Measurements from ENCODE around the gene GIT1.

The GIT1 gene

GRCh38 chr17:29623283-29623647, 33.8 kb upstream of the GIT1 start:
- Histone ChIP-seq H3K36me3 (ENCODE audit: control insufficient read depth in 1 of 2, insufficient read depth in 2 of 2, low read depth in 1 of 2, low read length in 2 of 2) (peaks cover 0 to 6% of the 10 kb centered on the region in 2 experiments), H3K9me3 (ENCODE audit: control insufficient read depth, low read length) (no peaks in the 10 kb centered on the region), H3K4me2 (ENCODE audit: low read length, poor library complexity, severe bottlenecking) (peak overlapping the region; percentile 98), H4K8ac (ENCODE audit: low read length) (peak overlapping the region; percentile 7), H3K23ac (ENCODE audit: low read length in 2 of 2) (no peak overlapping the region), H3K4me3 (ENCODE audit: insufficient read depth in 1 of 2, low read depth in 1 of 2, low read length in 2 of 2) (peak overlapping the region; percentile 58 to 83), H2BK12ac (ENCODE audit: low read length in 2 of 2) (no peak overlapping the region), H3K4ac (ENCODE audit: low read depth in 1 of 2, low read length in 2 of 2) (no peak overlapping the region), H2BK15ac (ENCODE audit: low read depth, poor library complexity, severe bottlenecking) (no peak overlapping the region), H3K9ac (ENCODE audit: low read length) (no peak overlapping the region), H3K79me1 (replicated peaks; ENCODE audit: low read length, poor library complexity, severe bottlenecking) (peaks cover 2% of the 10 kb centered on the region), H3K18ac (ENCODE audit: low read depth in 1 of 2, low read length in 2 of 2) (no peak overlapping the region), H2BK120ac (ENCODE audit: low read depth, low read length) (no peak overlapping the region), H3K14ac (ENCODE audit: low read length in 2 of 2) (no peak overlapping the region), H3K4me1 (ENCODE audit: control insufficient read depth, insufficient read depth, low read depth, low read length) (peaks cover 28% of the 10 kb centered on the region), H3K27ac (ENCODE audit: low read length, poor library complexity, severe bottlenecking) (no peak overlapping the region), H2AFZ (ENCODE audit: low read depth, low read length) (peak overlapping the region; percentile 68), H3K27me3 (ENCODE audit: control insufficient read depth in 1 of 2, insufficient read depth in 1 of 2, low read length in 2 of 2) (peaks cover 0 to 2% of the 10 kb centered on the region in 2 experiments), H4K91ac (ENCODE audit: low read length) (no peak overlapping the region), H2AK5ac (ENCODE audit: low read length, severe bottlenecking) (peak overlapping the region; percentile 21), H2BK5ac (ENCODE audit: low read depth, low read length, poor library complexity, severe bottlenecking) (no peak overlapping the region)
- no peak for DNase-seq
- 36% methylated on average over 4 of the region's 4 CpGs for WGBS

DNA sequence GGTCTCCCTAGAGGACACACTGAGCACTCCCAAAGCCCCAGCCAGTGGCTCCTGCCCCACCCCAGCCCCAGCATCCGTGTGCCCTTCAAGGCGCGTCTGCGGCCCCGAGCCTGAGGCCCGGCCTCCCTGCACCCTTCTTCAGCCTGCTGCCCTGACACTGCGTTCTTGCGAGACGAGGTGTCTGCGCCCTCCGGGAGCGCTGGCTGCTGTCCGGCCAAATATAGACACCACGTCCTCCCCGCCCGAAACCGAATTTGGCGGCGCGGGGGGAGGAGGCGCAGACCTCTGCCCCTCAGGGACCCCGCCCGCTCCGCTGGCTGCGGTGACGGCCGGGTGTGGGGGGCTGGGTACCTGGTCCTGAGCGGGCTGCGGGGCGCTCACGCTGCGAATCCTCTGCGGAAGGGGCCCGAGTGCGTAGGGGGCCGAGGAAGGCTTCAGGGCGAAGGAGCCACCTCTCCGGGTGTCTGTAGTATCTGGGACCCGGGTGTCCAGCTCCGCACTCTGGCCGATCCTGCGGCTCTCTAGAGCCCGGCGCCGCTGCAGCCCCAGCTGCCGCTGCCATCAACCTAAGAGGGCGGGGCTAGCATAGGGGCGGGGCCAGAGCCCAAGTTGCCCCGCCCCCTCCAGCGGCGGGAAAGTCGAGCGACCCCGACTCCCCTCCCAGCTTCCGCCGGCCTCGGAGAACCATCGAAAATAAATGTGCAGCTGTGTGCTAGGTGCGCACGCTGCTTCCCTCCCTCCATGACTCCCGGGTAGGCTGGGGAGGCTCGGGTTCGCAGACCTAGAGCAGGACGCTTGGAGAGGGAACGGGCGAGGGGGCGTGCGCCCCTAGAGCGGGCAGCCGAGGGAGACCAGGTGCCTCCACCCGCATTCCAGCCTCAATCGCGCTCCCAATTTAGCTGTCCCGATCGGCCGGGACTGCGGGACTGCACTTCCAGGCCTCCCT, 33.2 kb upstream of the GIT1 start, which contains the start of gene CORO6:
Gene CORO6, minus strand, starts transcription at position 576 of the 946 bp plus-strand sequence. CDS start 1,491 bp downstream, outside the sequence.
- Histone ChIP-seq H4K91ac (ENCODE audit: low read length) (peak within 1 kb of the TSS; percentile 48), H3K27me3 (ENCODE audit: control insufficient read depth in 1 of 2, insufficient read depth in 1 of 2, low read length in 2 of 2) (peaks cover 0 to 2% of the 10 kb centered on the region in 2 experiments), H2BK12ac (ENCODE audit: low read length in 2 of 2) (peak within 1 kb of the TSS; percentile 33 to 60), H3K23ac (ENCODE audit: low read length in 2 of 2) (peak within 1 kb of the TSS; percentile 10 to 73), H3K4ac (ENCODE audit: low read depth in 1 of 2, low read length in 2 of 2) (peak within 1 kb of the TSS in 1 of 2 experiments; percentile 48), H2BK15ac (ENCODE audit: low read depth, poor library complexity, severe bottlenecking) (no peak within 1 kb of the TSS), H2BK120ac (ENCODE audit: low read depth, low read length) (no peak within 1 kb of the TSS), H3K14ac (ENCODE audit: low read length in 2 of 2) (peak within 1 kb of the TSS in 1 of 2 experiments; percentile 35), H4K8ac (ENCODE audit: low read length) (peak within 1 kb of the TSS; percentile 27), H3K9ac (ENCODE audit: low read length) (peak within 1 kb of the TSS; percentile 65), H3K79me1 (replicated peaks; ENCODE audit: low read length, poor library complexity, severe bottlenecking) (peaks cover 2% of the 10 kb centered on the region), H3K36me3 (ENCODE audit: control insufficient read depth in 1 of 2, insufficient read depth in 2 of 2, low read depth in 1 of 2, low read length in 2 of 2) (peaks cover 0 to 6% of the 10 kb centered on the region in 2 experiments), H3K27ac (ENCODE audit: low read length, poor library complexity, severe bottlenecking) (no peak within 1 kb of the TSS), H2AFZ (ENCODE audit: low read depth, low read length) (peak within 1 kb of the TSS; percentile 74), H3K4me2 (ENCODE audit: low read length, poor library complexity, severe bottlenecking) (peak within 1 kb of the TSS; percentile 98), H3K4me1 (ENCODE audit: control insufficient read depth, insufficient read depth, low read depth, low read length) (peaks cover 34% of the 10 kb centered on the region), H3K18ac (ENCODE audit: low read depth in 1 of 2, low read length in 2 of 2) (peak within 1 kb of the TSS; percentile 3 to 38), H3K4me3 (ENCODE audit: insufficient read depth in 1 of 2, low read depth in 1 of 2, low read length in 2 of 2) (peak within 1 kb of the TSS; percentile 58 to 83), H3K9me3 (ENCODE audit: control insufficient read depth, low read length) (no peaks in the 10 kb centered on the region), H2AK5ac (ENCODE audit: low read length, severe bottlenecking) (peak within 1 kb of the TSS; percentile 21), H2BK5ac (ENCODE audit: low read depth, low read length, poor library complexity, severe bottlenecking) (no peak within 1 kb of the TSS)
- peak; percentile 55 for DNase-seq
- 2% methylated on average over 73 of the region's 77 CpGs for WGBS

GRCh38 chr17:29621751-29622194, 32.3 kb upstream of the GIT1 start:
- Histone ChIP-seq H3K27ac (ENCODE audit: low read length, poor library complexity, severe bottlenecking) (no peak overlapping the region), H3K4ac (ENCODE audit: low read depth in 1 of 2, low read length in 2 of 2) (no peak overlapping the region), H3K4me2 (ENCODE audit: low read length, poor library complexity, severe bottlenecking) (peak overlapping the region; percentile 98), H2BK12ac (ENCODE audit: low read length in 2 of 2) (no peak overlapping the region), H3K36me3 (ENCODE audit: control insufficient read depth in 1 of 2, insufficient read depth in 2 of 2, low read depth in 1 of 2, low read length in 2 of 2) (peaks cover 0 to 6% of the 10 kb centered on the region in 2 experiments), H4K8ac (ENCODE audit: low read length) (no peak overlapping the region), H3K9ac (ENCODE audit: low read length) (peak overlapping the region; percentile 65), H2AK5ac (ENCODE audit: low read length, severe bottlenecking) (no peak overlapping the region), H3K27me3 (ENCODE audit: control insufficient read depth in 1 of 2, insufficient read depth in 1 of 2, low read length in 2 of 2) (peaks cover under 1 to 2% of the 10 kb centered on the region in 2 experiments), H3K79me1 (replicated peaks; ENCODE audit: low read length, poor library complexity, severe bottlenecking) (peaks cover under 1% of the 10 kb centered on the region), H3K9me3 (ENCODE audit: control insufficient read depth, low read length) (no peaks in the 10 kb centered on the region), H3K18ac (ENCODE audit: low read depth in 1 of 2, low read length in 2 of 2) (no peak overlapping the region), H3K4me3 (ENCODE audit: insufficient read depth in 1 of 2, low read depth in 1 of 2, low read length in 2 of 2) (peak overlapping the region in 1 of 2 experiments; percentile 83), H2AFZ (ENCODE audit: low read depth, low read length) (no peak overlapping the region), H2BK120ac (ENCODE audit: low read depth, low read length) (no peak overlapping the region), H4K91ac (ENCODE audit: low read length) (no peak overlapping the region), H3K14ac (ENCODE audit: low read length in 2 of 2) (no peak overlapping the region), H3K4me1 (ENCODE audit: control insufficient read depth, insufficient read depth, low read depth, low read length) (peaks cover 42% of the 10 kb centered on the region), H3K23ac (ENCODE audit: low read length in 2 of 2) (no peak overlapping the region), H2BK15ac (ENCODE audit: low read depth, poor library complexity, severe bottlenecking) (no peak overlapping the region), H2BK5ac (ENCODE audit: low read depth, low read length, poor library complexity, severe bottlenecking) (no peak overlapping the region)
- no peak for DNase-seq
- 78% methylated on average over 8 of the region's 8 CpGs for WGBS
